ENCODE measurements around the gene USP6NL. TPM values are rescaled to one million over a fixed set of nuclear protein-coding genes. Genes with fewer than 3 reads are reported as not detected.

The USP6NL gene
- total and polyA plus RNA-seq, 2 of the 13 experiments (the other 11 are each of a cell fraction or from before 2014, with no cell fraction given) = 10.5 to 22.9 TPM

DNA sequence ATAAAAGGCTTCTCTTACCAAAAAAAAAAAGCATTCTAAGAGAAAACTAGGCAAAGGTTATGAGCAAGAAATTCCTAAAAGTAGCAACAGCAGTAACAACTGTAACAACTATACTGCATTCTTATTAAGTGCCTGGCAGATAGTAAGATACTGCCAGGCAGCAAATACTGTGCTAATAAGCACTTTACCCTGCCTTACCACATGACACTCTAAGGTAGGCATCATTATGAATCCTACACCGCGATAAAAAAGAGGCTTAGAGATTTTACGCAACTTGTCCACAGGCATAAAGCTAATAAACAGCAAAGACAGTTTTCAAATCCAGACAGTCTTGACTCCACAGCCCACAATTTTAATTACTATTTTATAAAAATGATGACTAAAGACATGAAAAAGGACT is 83.2 kb downstream of the USP6NL start:
- Histone ChIP-seq H3K4me2 (ENCODE audit: low read depth, low read length) (no peak overlapping the region), H3K4me1 (ENCODE audit: insufficient read depth, low read length) (peaks cover 52% of the 10 kb centered on the region), H3K9ac (ENCODE audit: insufficient read depth, low read depth, low read length) (no peak overlapping the region), H3K9me3 (ENCODE audit: low read length) (no peaks in the 10 kb centered on the region), H3K36me3 (replicated peaks in 1 of 2; ENCODE audit: control insufficient read depth in 1 of 2, insufficient read depth in 2 of 2, low read length in 2 of 2) (peaks cover 0 to 9% of the 10 kb centered on the region in 2 experiments; a peak in 2 of 5 replicates), H4K20me1 (ENCODE audit: insufficient read depth, low read length) (no peaks in the 10 kb centered on the region; the same call in 1 of the 2 replicates), H3K27ac (ENCODE audit: extremely low read length, insufficient read depth, low read length) (no peak overlapping the region), H2AFZ (ENCODE audit: low read length) (no peak overlapping the region), H3K4me3 (replicated peaks in 1 of 3; ENCODE audit: insufficient read depth in 1 of 3, low read depth in 2 of 3, low read length in 3 of 3) (no peak overlapping the region), H3K27me3 (ENCODE audit: control insufficient read depth in 1 of 2, insufficient read depth in 2 of 2, low read length in 2 of 2) (no peaks in the 10 kb centered on the region), H3K79me2 (ENCODE audit: insufficient read depth, low read length) (peaks cover 57% of the 10 kb centered on the region)
- ChIA-PET POLR2A (no interaction called here), CTCF (ENCODE audit: low intra/inter-chr PET ratio, low total read pairs) (no interaction called here)
- ATAC-seq = no peak
- WGBS (ENCODE audit: low lambda C conversion rate) = 81% methylated on average over 3 of the region's 3 CpGs
- in situ Hi-C loops (cut with HindIII; ENCODE audit: extremely low pct_ligation_motif_present, low pct_unique_long_range_greater_than_20kb) = no loop called here
- no peak for DNase-seq (ENCODE audit: low spot score)
- intact Hi-C loops (cut with micrococcal nuclease; ENCODE audit: unreplicated experiment) = loop anchor here (5.0 kb wide), 1 partner anchor 271 kb away; no protein-coding TSS in a partner anchor
- no TSS peak for BruUV-seq (replicated peaks)
- FAIRE-seq = no peak
- no peak for TF ChIP-seq ZNF777 (CRISPR knock-in tag; IDR thresholded peaks at IDR 0.05)
- no peak for TF ChIP-seq ZNF10 (CRISPR knock-in tag; IDR thresholded peaks at IDR 0.05; ENCODE audit: borderline replicate concordance, low read depth)
- no peak for TF ChIP-seq SKI (IDR thresholded peaks at IDR 0.05; ENCODE audit: partially characterized antibody)
- no peak for TF ChIP-seq ZSCAN29 (CRISPR knock-in tag; conservative IDR thresholded peaks at IDR 0.05)
- TF ChIP-seq, protein P1, sequence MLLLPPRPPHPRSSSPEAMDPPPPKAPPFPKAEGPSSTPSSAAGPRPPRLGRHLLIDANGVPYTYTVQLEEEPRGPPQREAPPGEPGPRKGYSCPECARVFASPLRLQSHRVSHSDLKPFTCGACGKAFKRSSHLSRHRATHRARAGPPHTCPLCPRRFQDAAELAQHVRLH (CRISPR knock-in tag; IDR thresholded peaks at IDR 0.05; ENCODE audit: borderline replicate concordance, low read depth) = no peak
- TF ChIP-seq ZNF562 (CRISPR knock-in tag; IDR thresholded peaks at IDR 0.05; ENCODE audit: borderline replicate concordance) = no peak
- no peak for TF ChIP-seq NONO (IDR thresholded peaks at IDR 0.05)
- no peak for TF ChIP-seq NONO (CRISPR knock-in tag; conservative IDR thresholded peaks at IDR 0.05)
- no peak for TF ChIP-seq TCF12 (IDR thresholded peaks at IDR 0.05)
- no peak for TF ChIP-seq TCF12 (CRISPR knock-in tag; IDR thresholded peaks at IDR 0.05)
- TF ChIP-seq ZNF598 (CRISPR knock-in tag; IDR thresholded peaks at IDR 0.05; ENCODE audit: borderline replicate concordance) = no peak
- TF ChIP-seq, protein P2, sequence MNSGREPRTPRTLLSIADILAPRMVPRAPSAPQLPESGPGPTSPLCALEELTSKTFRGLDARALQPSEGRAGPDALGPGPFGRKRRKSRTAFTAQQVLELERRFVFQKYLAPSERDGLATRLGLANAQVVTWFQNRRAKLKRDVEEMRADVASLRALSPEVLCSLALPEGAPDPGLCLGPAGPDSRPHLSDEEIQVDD (CRISPR knock-in tag; IDR thresholded peaks at IDR 0.05; ENCODE audit: borderline replicate concordance) = no peak
- no peak for TF ChIP-seq ZBTB20 (CRISPR knock-in tag; IDR thresholded peaks at IDR 0.05; ENCODE audit: borderline replicate concordance, low read depth)
- TF ChIP-seq, protein P3, sequence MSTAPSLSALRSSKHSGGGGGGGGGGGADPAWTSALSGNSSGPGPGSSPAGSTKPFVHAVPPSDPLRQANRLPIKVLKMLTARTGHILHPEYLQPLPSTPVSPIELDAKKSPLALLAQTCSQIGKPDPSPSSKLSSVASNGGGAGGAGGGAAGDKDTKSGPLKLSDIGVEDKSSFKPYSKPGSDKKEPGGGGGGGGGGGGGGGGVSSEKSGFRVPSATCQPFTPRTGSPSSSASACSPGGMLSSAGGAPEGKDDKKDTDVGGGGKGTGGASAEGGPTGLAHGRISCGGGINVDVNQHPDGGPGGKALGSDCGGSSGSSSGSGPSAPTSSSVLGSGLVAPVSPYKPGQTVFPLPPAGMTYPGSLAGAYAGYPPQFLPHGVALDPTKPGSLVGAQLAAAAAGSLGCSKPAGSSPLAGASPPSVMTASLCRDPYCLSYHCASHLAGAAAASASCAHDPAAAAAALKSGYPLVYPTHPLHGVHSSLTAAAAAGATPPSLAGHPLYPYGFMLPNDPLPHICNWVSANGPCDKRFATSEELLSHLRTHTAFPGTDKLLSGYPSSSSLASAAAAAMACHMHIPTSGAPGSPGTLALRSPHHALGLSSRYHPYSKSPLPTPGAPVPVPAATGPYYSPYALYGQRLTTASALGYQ (CRISPR knock-in tag; IDR thresholded peaks at IDR 0.05) = no peak
- no peak for TF ChIP-seq SP2 (CRISPR knock-in tag; IDR thresholded peaks at IDR 0.05)
- TF ChIP-seq, protein P4, sequence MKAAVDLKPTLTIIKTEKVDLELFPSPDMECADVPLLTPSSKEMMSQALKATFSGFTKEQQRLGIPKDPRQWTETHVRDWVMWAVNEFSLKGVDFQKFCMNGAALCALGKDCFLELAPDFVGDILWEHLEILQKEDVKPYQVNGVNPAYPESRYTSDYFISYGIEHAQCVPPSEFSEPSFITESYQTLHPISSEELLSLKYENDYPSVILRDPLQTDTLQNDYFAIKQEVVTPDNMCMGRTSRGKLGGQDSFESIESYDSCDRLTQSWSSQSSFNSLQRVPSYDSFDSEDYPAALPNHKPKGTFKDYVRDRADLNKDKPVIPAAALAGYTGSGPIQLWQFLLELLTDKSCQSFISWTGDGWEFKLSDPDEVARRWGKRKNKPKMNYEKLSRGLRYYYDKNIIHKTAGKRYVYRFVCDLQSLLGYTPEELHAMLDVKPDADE (CRISPR knock-in tag; IDR thresholded peaks at IDR 0.05) = no peak

Data from HepG2 (cell line).